DND-41 (cell line): ENCODE data around the gene HAO1.

Experiments
- EZH2 ChIP-seq: IDR thresholded peaks from 3 replicates; pipeline ENCODE4 v1.6.1; 2012; ENCODE audit warnings: borderline replicate concordance, low read depth, mild to moderate bottlenecking, moderate library complexity, low read length, inconsistent platforms; ENCODE audit not compliant: severe bottlenecking
- TF ChIP-seq, protein P1 (sequence below): IDR thresholded peaks from 2 replicates; pipeline ENCODE4 v1.5.1; 2012; ENCODE audit warnings: borderline replicate concordance, low read length, moderate library complexity, mild to moderate bottlenecking; ENCODE audit not compliant: poor library complexity, severe bottlenecking; ENCODE audit errors: extremely low read depth

DNA sequence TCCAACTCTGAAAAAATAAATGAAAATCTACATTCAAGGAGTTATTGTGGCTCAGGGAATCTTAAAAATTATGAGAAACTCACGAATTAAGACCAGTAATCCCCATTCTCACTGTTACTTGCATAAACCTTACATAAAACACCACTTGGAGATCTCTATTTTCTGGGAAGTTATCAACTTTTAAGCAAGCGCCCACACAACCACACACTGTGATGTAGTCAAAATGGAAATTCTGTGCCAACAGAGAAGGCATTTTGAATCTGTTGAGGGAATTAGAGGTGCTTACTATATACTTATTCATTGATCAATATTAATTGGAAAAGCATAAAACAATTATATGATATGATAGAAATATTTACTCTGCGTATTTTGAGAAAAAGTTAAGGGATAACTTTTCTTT, 58.7 kb downstream of the HAO1 start:
- TF ChIP-seq, protein P1, sequence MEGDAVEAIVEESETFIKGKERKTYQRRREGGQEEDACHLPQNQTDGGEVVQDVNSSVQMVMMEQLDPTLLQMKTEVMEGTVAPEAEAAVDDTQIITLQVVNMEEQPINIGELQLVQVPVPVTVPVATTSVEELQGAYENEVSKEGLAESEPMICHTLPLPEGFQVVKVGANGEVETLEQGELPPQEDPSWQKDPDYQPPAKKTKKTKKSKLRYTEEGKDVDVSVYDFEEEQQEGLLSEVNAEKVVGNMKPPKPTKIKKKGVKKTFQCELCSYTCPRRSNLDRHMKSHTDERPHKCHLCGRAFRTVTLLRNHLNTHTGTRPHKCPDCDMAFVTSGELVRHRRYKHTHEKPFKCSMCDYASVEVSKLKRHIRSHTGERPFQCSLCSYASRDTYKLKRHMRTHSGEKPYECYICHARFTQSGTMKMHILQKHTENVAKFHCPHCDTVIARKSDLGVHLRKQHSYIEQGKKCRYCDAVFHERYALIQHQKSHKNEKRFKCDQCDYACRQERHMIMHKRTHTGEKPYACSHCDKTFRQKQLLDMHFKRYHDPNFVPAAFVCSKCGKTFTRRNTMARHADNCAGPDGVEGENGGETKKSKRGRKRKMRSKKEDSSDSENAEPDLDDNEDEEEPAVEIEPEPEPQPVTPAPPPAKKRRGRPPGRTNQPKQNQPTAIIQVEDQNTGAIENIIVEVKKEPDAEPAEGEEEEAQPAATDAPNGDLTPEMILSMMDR: no peak
- no peak for TF ChIP-seq EZH2
